Activated naive CD8-positive, alpha-beta T cell treated with anti-CD3 and anti-CD28 coated beads, Interleukin-2, amount 10 ng/mL, durations not matched to agents 7 days and 5 days (primary cell): Measurements from ENCODE around the gene HIPK3. TPM values are rescaled to one million over a fixed set of nuclear protein-coding genes. Genes with fewer than 3 reads are reported as not detected.
"Not testable (repeated sequence)": the region's sequence is repeated elsewhere in the genome, so short reads cannot be mapped to it uniquely, and the experiment has no call there.

Experiments
- ATAC-seq: fragments of 150-1000 bp; cut with Tn5 transposase; one replicate; pipeline ENCODE4 v1.10.0; 2021; ENCODE audit warnings: low read depth, moderate library complexity
- POLR2A ChIA-PET: fragments of 350-600 bp; sonication (Branson Sonifier 250); formaldehyde crosslinking; loops from one replicate; lab custom pipeline; 2021; ENCODE audit warnings: antibody characterized with exemption; lab: Charles Lee
- DNase-seq: peaks from one replicate; pipeline ENCODE4 v3.0.0; 2021
- H3K27ac Mint-ChIP-seq: one replicate; pipeline ENCODE4 v1.8.0; 2022; ENCODE audit warnings: mild to moderate bottlenecking, mixed read lengths
- H3K27me3 Mint-ChIP-seq: one replicate; pipeline ENCODE4 v1.8.0; 2022; ENCODE audit warnings: mild to moderate bottlenecking, moderate library complexity, mixed read lengths
- H3K36me3 Mint-ChIP-seq: one replicate; pipeline ENCODE4 v1.8.0; 2021; ENCODE audit warnings: mild to moderate bottlenecking, mixed read lengths
- H3K4me1 Mint-ChIP-seq: one replicate; pipeline ENCODE4 v1.8.0; 2021; ENCODE audit warnings: mixed read lengths
- H3K4me3 Mint-ChIP-seq: one replicate; pipeline ENCODE4 v1.8.0; 2022; ENCODE audit warnings: mild to moderate bottlenecking, moderate library complexity, mixed read lengths
- H3K9me3 Mint-ChIP-seq: one replicate; pipeline ENCODE4 v1.8.0; 2021; ENCODE audit warnings: mixed read lengths
- total RNA-seq, 2 experiments: library from RNA; stranded (reverse); gene quantifications; one replicate each; pipeline ENCODE4 v1.2.3, GENCODE V29; 2021

The HIPK3 gene
- total RNA-seq, 2 experiments from 2014 or later = 46.0 to 57.3 TPM

- POLR2A ChIA-PET, ATAC-seq, H3K4me1 Mint-ChIP-seq, H3K27ac Mint-ChIP-seq, H3K9me3 Mint-ChIP-seq, H3K36me3 Mint-ChIP-seq, H3K4me3 Mint-ChIP-seq, DNase-seq: not testable (repeated sequence)
- H3K27me3 Mint-ChIP-seq = peaks cover 28% of the 10 kb centered on the region
Measured at GRCh38 chr11:33368475-33368874, 111.3 kb downstream of the HIPK3 start.

DNA sequence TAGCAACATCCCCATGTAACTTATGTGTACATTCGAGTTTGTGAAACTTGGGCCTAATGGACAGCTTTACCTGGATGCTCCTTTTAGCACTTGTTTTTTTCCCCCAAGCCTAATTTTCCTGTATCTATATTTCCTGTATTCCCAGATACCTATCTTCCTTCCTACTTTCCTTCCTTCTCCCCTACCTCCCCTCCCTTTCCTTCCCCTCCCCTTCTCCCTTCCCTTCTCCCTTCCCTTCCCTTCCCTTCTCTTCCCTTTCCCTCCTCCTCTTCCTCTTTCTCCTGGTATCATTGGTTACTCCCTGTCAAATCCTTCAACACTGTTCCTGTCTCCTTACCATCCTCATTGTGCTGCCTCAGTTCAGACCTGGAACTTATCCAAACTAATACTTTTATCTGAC is 111.8 kb downstream of the HIPK3 start:
- Mint-ChIP-seq H3K4me1 (no peaks in the 10 kb centered on the region), H3K27ac (no peak overlapping the region), H3K27me3 (peaks cover 30% of the 10 kb centered on the region), H3K9me3 (no peaks in the 10 kb centered on the region), H3K36me3 (no peaks in the 10 kb centered on the region), H3K4me3 (no peak overlapping the region)
- no peak for DNase-seq
- POLR2A ChIA-PET = no interaction called here
- no peak for ATAC-seq

DNA sequence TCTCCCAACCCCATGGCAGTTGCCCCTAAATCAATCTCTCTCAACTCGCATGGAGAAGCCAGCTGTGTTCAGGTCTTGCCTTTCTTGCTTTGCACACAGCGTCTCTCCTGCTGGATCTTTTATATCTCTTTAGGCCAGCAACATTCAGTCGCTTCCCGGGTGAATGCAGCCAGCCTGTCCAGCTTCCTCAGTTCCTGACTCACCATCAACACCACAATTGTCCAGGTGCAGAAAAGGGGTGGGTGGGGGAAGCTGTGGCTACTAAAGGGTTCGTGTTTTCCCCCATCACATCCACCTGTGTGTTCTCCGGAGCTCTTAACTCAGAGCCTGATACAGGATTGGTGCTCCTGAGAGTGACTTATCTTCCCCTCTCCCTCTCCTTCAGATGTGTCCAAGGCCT is 116.5 kb downstream of the HIPK3 start:
- H3K4me1 Mint-ChIP-seq = no peaks in the 10 kb centered on the region
- no peaks in the 10 kb centered on the region for H3K36me3 Mint-ChIP-seq
- DNase-seq (no peak), ATAC-seq (no peak)
- peaks cover 53% of the 10 kb centered on the region for H3K27me3 Mint-ChIP-seq
- no peak overlapping the region for H3K27ac Mint-ChIP-seq
- no peak overlapping the region for H3K4me3 Mint-ChIP-seq
- POLR2A ChIA-PET = interaction anchor here (0.7 kb wide), 1 partner anchor 399 kb away, joined by 5 read pairs; no protein-coding TSS in a partner anchor
- H3K9me3 Mint-ChIP-seq = no peaks in the 10 kb centered on the region

DNA sequence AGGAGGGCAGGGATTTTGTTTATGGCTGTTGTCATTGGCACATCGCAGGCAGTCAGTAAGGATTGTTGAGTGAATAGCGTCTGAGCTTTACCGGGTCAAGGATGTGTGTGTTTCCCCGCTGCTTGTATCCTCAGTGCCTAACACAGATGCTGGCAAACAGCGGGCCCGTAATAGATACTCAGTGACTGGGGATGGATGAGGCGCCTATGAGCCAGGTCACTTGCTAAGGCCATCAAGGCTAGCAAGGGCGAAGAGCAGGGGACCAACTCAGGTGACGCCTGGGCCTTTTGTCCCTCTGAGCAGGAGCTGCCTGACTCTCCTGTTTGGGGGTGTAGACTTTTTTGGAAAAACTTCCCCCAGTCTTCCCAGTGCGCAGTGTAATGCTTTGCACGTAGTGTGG is 118.1 kb downstream of the HIPK3 start:
- peaks cover 47% of the 10 kb centered on the region for H3K27me3 Mint-ChIP-seq
- POLR2A ChIA-PET = no interaction called here
- H3K4me1 Mint-ChIP-seq = no peaks in the 10 kb centered on the region
- H3K9me3 Mint-ChIP-seq = no peaks in the 10 kb centered on the region
- no peaks in the 10 kb centered on the region for H3K36me3 Mint-ChIP-seq
- ATAC-seq = no peak
- no peak overlapping the region for H3K27ac Mint-ChIP-seq
- no peak overlapping the region for H3K4me3 Mint-ChIP-seq
- no peak for DNase-seq

DNA sequence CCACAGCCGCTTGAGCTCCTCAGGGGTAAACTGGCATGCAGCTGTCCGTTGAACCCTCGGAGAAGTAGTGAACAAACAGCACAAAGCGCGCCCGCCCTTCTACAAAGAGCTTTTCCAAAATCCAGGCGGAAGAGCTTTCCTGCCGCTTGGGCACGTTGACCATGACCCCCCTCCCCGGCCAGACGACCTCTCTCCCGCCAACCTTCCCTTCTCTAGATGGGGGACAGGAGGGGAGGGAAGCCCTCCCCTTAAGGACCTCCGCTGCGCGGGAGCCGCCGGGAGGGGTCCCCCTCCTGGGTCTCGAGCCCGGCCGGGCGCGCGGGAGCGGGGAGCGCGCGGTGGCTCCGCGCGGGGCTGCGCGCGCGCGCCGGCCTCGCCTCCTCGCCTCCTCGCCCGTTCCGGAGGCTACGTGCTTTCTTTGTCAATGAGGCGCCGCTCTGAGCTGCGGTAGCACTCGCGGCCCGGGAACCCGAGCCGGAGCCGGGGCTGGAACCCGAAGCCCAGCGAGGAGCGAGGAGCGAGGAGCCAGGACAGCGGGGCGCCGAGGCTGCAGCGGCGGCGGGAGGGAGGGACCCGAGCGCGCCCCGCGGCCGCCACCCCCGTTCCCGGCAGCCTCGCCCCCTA is 118.6 kb downstream of the HIPK3 start, which contains the start of gene KIAA1549L:
Gene KIAA1549L, plus strand, starts transcription at position 421 of the 624 bp plus-strand sequence.
- no peak for ATAC-seq
- no peak within 1 kb of the TSS for H3K27ac Mint-ChIP-seq
- POLR2A ChIA-PET = no interaction called here
- peak within 1 kb of the TSS; percentile 34 for H3K4me3 Mint-ChIP-seq
- DNase-seq = no peak
- H3K4me1 Mint-ChIP-seq = no peaks in the 10 kb centered on the region
- H3K27me3 Mint-ChIP-seq = peaks cover 47% of the 10 kb centered on the region
- no peaks in the 10 kb centered on the region for H3K36me3 Mint-ChIP-seq
- no peaks in the 10 kb centered on the region for H3K9me3 Mint-ChIP-seq

- no peaks in the 10 kb centered on the region for H3K4me1 Mint-ChIP-seq
- no peaks in the 10 kb centered on the region for H3K36me3 Mint-ChIP-seq
- no peaks in the 10 kb centered on the region for H3K9me3 Mint-ChIP-seq
- H3K27ac Mint-ChIP-seq = no peak overlapping the region
- POLR2A ChIA-PET = no interaction called here
- no peak overlapping the region for H3K4me3 Mint-ChIP-seq
- DNase-seq (peak; percentile 33), ATAC-seq (peak; percentile 33)
- H3K27me3 Mint-ChIP-seq = peaks cover 47% of the 10 kb centered on the region
Measured at GRCh38 chr11:33376331-33377310, 119.4 kb downstream of the HIPK3 start.

- POLR2A ChIA-PET = no interaction called here
- Mint-ChIP-seq H3K4me1 (no peaks in the 10 kb centered on the region), H3K27me3 (peaks cover 47% of the 10 kb centered on the region), H3K9me3 (no peaks in the 10 kb centered on the region), H3K36me3 (no peaks in the 10 kb centered on the region), H3K27ac (no peak overlapping the region), H3K4me3 (no peak overlapping the region)
- ATAC-seq (no peak), DNase-seq (no peak)
Measured at GRCh38 chr11:33377412-33378370, 120.5 kb downstream of the HIPK3 start.

DNA sequence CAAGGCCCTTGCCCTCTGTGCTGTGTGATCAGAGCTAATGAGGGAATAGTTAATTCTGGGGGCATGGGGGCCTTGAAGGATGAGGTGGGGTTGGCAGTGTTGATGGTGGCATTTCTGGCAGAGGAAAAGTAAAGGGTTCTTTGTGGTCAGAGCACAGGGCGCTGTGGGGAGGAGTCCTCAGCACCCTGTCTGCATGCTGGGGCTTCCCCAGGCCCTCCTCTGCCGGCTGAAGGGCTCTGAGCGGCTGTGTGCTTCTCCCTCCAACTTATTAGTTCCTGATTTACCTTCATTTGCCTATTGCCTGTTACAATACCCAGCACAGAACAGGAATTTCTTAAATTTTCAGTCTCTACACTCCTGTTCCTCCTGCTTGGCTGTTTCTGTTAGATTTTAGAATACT is 122.8 kb downstream of the HIPK3 start:
- Mint-ChIP-seq H3K4me1 (no peaks in the 10 kb centered on the region), H3K9me3 (no peaks in the 10 kb centered on the region), H3K27me3 (peaks cover 36% of the 10 kb centered on the region), H3K4me3 (no peak overlapping the region), H3K27ac (no peak overlapping the region), H3K36me3 (no peaks in the 10 kb centered on the region)
- POLR2A ChIA-PET = no interaction called here
- DNase-seq (no peak), ATAC-seq (peak; percentile 26)

GRCh38 chr11:33383075-33383919 is 126.1 kb downstream of the HIPK3 start:
- DNase-seq (no peak), ATAC-seq (no peak)
- POLR2A ChIA-PET = interaction anchor here (0.7 kb wide), 1 partner anchor 1349 kb away, joined by 3 read pairs; no protein-coding TSS in a partner anchor
- peaks cover 4% of the 10 kb centered on the region for H3K9me3 Mint-ChIP-seq
- no peaks in the 10 kb centered on the region for H3K4me1 Mint-ChIP-seq
- no peak overlapping the region for H3K4me3 Mint-ChIP-seq
- H3K36me3 Mint-ChIP-seq = no peaks in the 10 kb centered on the region
- peaks cover 13% of the 10 kb centered on the region for H3K27me3 Mint-ChIP-seq
- no peak overlapping the region for H3K27ac Mint-ChIP-seq

GRCh38 chr11:33383920-33384209 is 126.7 kb downstream of the HIPK3 start:
- peaks cover 4% of the 10 kb centered on the region for H3K9me3 Mint-ChIP-seq
- ATAC-seq (no peak), DNase-seq (no peak)
- POLR2A ChIA-PET = no interaction called here
- H3K4me3 Mint-ChIP-seq = no peak overlapping the region
- H3K27ac Mint-ChIP-seq = no peak overlapping the region
- H3K4me1 Mint-ChIP-seq = no peaks in the 10 kb centered on the region
- H3K36me3 Mint-ChIP-seq = no peaks in the 10 kb centered on the region
- peaks cover 7% of the 10 kb centered on the region for H3K27me3 Mint-ChIP-seq

- H3K9me3 Mint-ChIP-seq = peaks cover 4% of the 10 kb centered on the region
- H3K36me3 Mint-ChIP-seq = no peaks in the 10 kb centered on the region
- no peak overlapping the region for H3K4me3 Mint-ChIP-seq
- ATAC-seq (no peak), DNase-seq (no peak)
- POLR2A ChIA-PET = interaction anchor here (0.6 kb wide), 1 partner anchor 402 kb away, joined by 3 read pairs; no protein-coding TSS in a partner anchor
- H3K27ac Mint-ChIP-seq = no peak overlapping the region
- no peaks in the 10 kb centered on the region for H3K4me1 Mint-ChIP-seq
- peaks cover 6% of the 10 kb centered on the region for H3K27me3 Mint-ChIP-seq
Measured at GRCh38 chr11:33384220-33384619, 127.0 kb downstream of the HIPK3 start.

- Mint-ChIP-seq H3K27me3 (peaks cover 12% of the 10 kb centered on the region), H3K27ac (no peak overlapping the region), H3K4me1 (no peaks in the 10 kb centered on the region), H3K9me3 (peaks cover 4% of the 10 kb centered on the region), H3K4me3 (no peak overlapping the region), H3K36me3 (no peaks in the 10 kb centered on the region)
- no peak for DNase-seq
- ATAC-seq = no peak
- POLR2A ChIA-PET = no interaction called here
Measured at GRCh38 chr11:33387581-33387980, 130.4 kb downstream of the HIPK3 start.
